Liver (tissue), 9 donors: ENCODE data around the gene ACSL6. TPM values are rescaled to one million over a fixed set of nuclear protein-coding genes. Genes with fewer than 3 reads are reported as not detected.

Experiments
- DNase-seq: peaks from one replicate; pipeline ENCODE4 v3.0.0-alpha.2; 2017; ENCODE audit warnings: low spot score
- H3K27ac ChIP-seq, 2 donors: one replicate each; pipeline ENCODE4 v1.7.0; 2013; ENCODE audit warnings: inconsistent platforms in 2 of 2, low read length in 2 of 2, control low read depth in 1 of 2, low read depth in 1 of 2, mild to moderate bottlenecking in 1 of 2
- H3K27me3 ChIP-seq, 4 donors: one replicate each; pipeline versions ENCODE4 v1.6.1 to v1.7.0; 2013; ENCODE audit warnings: low read length in 3 of 4, inconsistent platforms in 1 of 4, mild to moderate bottlenecking in 1 of 4, moderate library complexity in 1 of 4; ENCODE audit not compliant: control insufficient read depth in 4 of 4, insufficient read depth in 4 of 4
- H3K36me3 ChIP-seq, 4 donors: one replicate each; pipeline versions ENCODE4 v1.6.1 to v1.7.0; 2013; ENCODE audit warnings: low read length in 3 of 4, mild to moderate bottlenecking in 3 of 4, low read depth in 1 of 4, moderate library complexity in 1 of 4; ENCODE audit not compliant: control insufficient read depth in 4 of 4, insufficient read depth in 3 of 4
- H3K4me1 ChIP-seq, 4 donors: one replicate each; pipeline versions ENCODE4 v1.6.1 to v1.7.0; 2013; ENCODE audit warnings: low read length in 3 of 4, mild to moderate bottlenecking in 3 of 4, moderate library complexity in 1 of 4; ENCODE audit not compliant: control insufficient read depth in 4 of 4, insufficient read depth in 4 of 4
- H3K4me3 ChIP-seq, 3 donors: one replicate each; pipeline versions ENCODE4 v1.6.1 to v1.7.0; 2013; ENCODE audit warnings: low read length in 3 of 3, control low read depth in 1 of 3, low read depth in 1 of 3, mild to moderate bottlenecking in 1 of 3
- H3K9ac ChIP-seq, 2 donors: one replicate each; pipeline ENCODE4 v1.7.0; 2013; ENCODE audit warnings: low read length in 2 of 2, mild to moderate bottlenecking in 2 of 2, moderate library complexity in 2 of 2, control low read depth in 1 of 2, low read depth in 1 of 2
- H3K9me3 ChIP-seq, 4 donors: one replicate each; pipeline versions ENCODE4 v1.6.1 to v1.7.0; 2013; ENCODE audit warnings: low read length in 3 of 4; ENCODE audit not compliant: control insufficient read depth in 4 of 4
- EGR1 ChIP-seq, 2 donors: IDR thresholded peaks; 2 replicates each; pipeline ENCODE4 v1.6.1; 2016 to 2018; ENCODE audit warnings: antibody characterized with exemption in 2 of 2, low read depth in 2 of 2
- FOXA1 ChIP-seq: IDR thresholded peaks from 2 replicates; pipeline ENCODE4 v1.6.1; 2016; ENCODE audit warnings: antibody characterized with exemption
- FOXA2 ChIP-seq: IDR thresholded peaks from 2 replicates; pipeline ENCODE4 v1.6.1; 2016; ENCODE audit warnings: antibody characterized with exemption
- GABPA ChIP-seq, 2 donors: IDR thresholded peaks in 1 of 2; conservative IDR thresholded peaks in 1 of 2; 2 replicates each; pipeline ENCODE4 v1.6.1; 2016; ENCODE audit warnings: antibody characterized with exemption in 2 of 2, mild to moderate bottlenecking in 1 of 2, moderate library complexity in 1 of 2
- HNF4A ChIP-seq, 2 donors: conservative IDR thresholded peaks; 2 replicates each; pipeline ENCODE4 v1.6.1; 2016; ENCODE audit warnings: antibody characterized with exemption in 2 of 2, mild to moderate bottlenecking in 2 of 2
- JUND ChIP-seq, 2 donors: IDR thresholded peaks; 2 replicates each; pipeline ENCODE4 v1.6.1; 2016; ENCODE audit warnings: antibody characterized with exemption in 2 of 2
- RAD21 ChIP-seq, 2 donors: IDR thresholded peaks; 2 replicates each; pipeline ENCODE4 v1.6.1; 2016; ENCODE audit warnings: antibody characterized with exemption in 2 of 2, mild to moderate bottlenecking in 2 of 2
- RXRA ChIP-seq, 2 donors: IDR thresholded peaks; 2 replicates each; pipeline ENCODE4 v1.6.1; 2017 to 2018; ENCODE audit warnings: antibody characterized with exemption in 2 of 2, mild to moderate bottlenecking in 1 of 2
- SP1 ChIP-seq: IDR thresholded peaks from 2 replicates; pipeline ENCODE4 v1.6.1; 2018; ENCODE audit warnings: antibody characterized with exemption, mild to moderate bottlenecking
- YY1 ChIP-seq: IDR thresholded peaks from 2 replicates; pipeline ENCODE4 v1.6.1; 2016; ENCODE audit warnings: antibody characterized with exemption, mild to moderate bottlenecking
- WGBS: extraction: QIAGEN DNeasy Blood & Tissue Kit; methylation state at CpG from one replicate; pipeline ENCODE4 v1.1.7; 2013; 5-methylcytosine and 5-hydroxymethylcytosine counted together
- polyA plus RNA-seq, 2 donors: library from polyadenylated mRNA; stranded (reverse) in 1 of 2; unstranded in 1 of 2; fragments of 200-250 nt in 1 of 2; fragments of >200 nt in 1 of 2; fragmentation: Nextera tagmentation in 1 of 2; extraction: Ambion mirVana in 1 of 2; gene quantifications; one replicate each; pipeline versions ENCODE4 v1.2.1 to v1.2.3, GENCODE V29; 2013 to 2015
- total RNA-seq, 2 donors: library from RNA; depleted of rRNA; stranded (reverse); fragments of >200 nt; gene quantifications; one replicate each; pipeline ENCODE4 v1.2.3, GENCODE V29; 2014
- TF ChIP-seq, protein P1 (sequence below): IDR thresholded peaks from 2 replicates; pipeline ENCODE4 v1.6.1; 2016; ENCODE audit warnings: antibody characterized with exemption
- TF ChIP-seq, protein P2 (sequence below): IDR thresholded peaks from 2 replicates; pipeline ENCODE4 v1.6.1; 2016; ENCODE audit warnings: antibody characterized with exemption
- TF ChIP-seq, protein P3 (sequence below): IDR thresholded peaks from 2 replicates; pipeline ENCODE4 v1.6.1; 2016; ENCODE audit warnings: antibody characterized with exemption, mild to moderate bottlenecking
- TF ChIP-seq, protein P4 (sequence below): fragments of 150-350 bp; IDR thresholded peaks from 2 replicates; pipeline ENCODE4 v1.5.1; 2017; ENCODE audit warnings: improper control_type of control experiment, low read depth, low read length; ENCODE audit not compliant: missing input control
- TF ChIP-seq, protein P5 (sequence below): IDR thresholded peaks from 2 replicates; pipeline ENCODE4 v1.6.1; 2016; ENCODE audit warnings: antibody characterized with exemption
- donor health status: healthy.
- donor health status: healthy.
- donor health status: healthy.
- donor health status: healthy.
- donor health status: healthy.

Gene ACSL6
- total and polyA plus RNA-seq, 4 donors, result 0.89 to 129 (median 4.6) TPM

DNA sequence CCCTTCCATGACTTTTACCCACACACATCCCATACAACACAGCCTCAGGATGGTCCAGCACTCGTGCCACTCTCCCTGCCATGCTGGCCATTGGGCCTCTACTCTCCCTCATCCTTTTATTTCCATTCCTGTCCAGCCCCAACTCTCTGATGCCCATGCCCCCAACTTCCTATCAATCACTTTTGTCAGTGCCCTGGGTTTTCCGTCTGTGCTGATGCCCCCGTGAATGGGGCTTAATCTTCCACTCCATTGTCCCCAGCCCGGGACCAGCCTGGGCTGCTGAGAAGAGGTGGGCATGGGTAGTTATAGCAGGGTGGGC lies 12.6 kb upstream of the ACSL6 start:
- Histone ChIP-seq H3K27me3 (no peaks in the 10 kb centered on the region), H3K36me3 (no peaks in the 10 kb centered on the region), H3K27ac (no peak overlapping the region), H3K4me1 (no peaks in the 10 kb centered on the region), H3K4me3 (no peak overlapping the region), H3K9ac (no peak overlapping the region), H3K9me3 (no peaks in the 10 kb centered on the region)
- WGBS, result 78% methylated on average over 4 of the region's 4 CpGs
- DNase-seq, result no peak
- TF ChIP-seq EGR1 (IDR thresholded peaks at IDR 0.05; ENCODE audit: low read depth in 2 of 2) (no peak), YY1 (no peak), FOXA2 (no peak), GABPA (IDR thresholded peaks at IDR 0.05 in 1 of 2, conservative IDR thresholded peaks at IDR 0.05 in 1 of 2) (no peak), RAD21 (IDR thresholded peaks at IDR 0.05) (no peak), RXRA (IDR thresholded peaks at IDR 0.05) (no peak), JUND (IDR thresholded peaks at IDR 0.05) (no peak), HNF4A (conservative IDR thresholded peaks at IDR 0.05) (no peak), FOXA1 (no peak), SP1 (no peak)
- TF ChIP-seq, protein P1, sequence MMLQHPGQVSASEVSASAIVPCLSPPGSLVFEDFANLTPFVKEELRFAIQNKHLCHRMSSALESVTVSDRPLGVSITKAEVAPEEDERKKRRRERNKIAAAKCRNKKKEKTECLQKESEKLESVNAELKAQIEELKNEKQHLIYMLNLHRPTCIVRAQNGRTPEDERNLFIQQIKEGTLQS, result no peak
- TF ChIP-seq, protein P2, sequence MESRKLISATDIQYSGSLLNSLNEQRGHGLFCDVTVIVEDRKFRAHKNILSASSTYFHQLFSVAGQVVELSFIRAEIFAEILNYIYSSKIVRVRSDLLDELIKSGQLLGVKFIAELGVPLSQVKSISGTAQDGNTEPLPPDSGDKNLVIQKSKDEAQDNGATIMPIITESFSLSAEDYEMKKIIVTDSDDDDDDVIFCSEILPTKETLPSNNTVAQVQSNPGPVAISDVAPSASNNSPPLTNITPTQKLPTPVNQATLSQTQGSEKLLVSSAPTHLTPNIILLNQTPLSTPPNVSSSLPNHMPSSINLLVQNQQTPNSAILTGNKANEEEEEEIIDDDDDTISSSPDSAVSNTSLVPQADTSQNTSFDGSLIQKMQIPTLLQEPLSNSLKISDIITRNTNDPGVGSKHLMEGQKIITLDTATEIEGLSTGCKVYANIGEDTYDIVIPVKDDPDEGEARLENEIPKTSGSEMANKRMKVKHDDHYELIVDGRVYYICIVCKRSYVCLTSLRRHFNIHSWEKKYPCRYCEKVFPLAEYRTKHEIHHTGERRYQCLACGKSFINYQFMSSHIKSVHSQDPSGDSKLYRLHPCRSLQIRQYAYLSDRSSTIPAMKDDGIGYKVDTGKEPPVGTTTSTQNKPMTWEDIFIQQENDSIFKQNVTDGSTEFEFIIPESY, result no peak
- TF ChIP-seq, protein P3, sequence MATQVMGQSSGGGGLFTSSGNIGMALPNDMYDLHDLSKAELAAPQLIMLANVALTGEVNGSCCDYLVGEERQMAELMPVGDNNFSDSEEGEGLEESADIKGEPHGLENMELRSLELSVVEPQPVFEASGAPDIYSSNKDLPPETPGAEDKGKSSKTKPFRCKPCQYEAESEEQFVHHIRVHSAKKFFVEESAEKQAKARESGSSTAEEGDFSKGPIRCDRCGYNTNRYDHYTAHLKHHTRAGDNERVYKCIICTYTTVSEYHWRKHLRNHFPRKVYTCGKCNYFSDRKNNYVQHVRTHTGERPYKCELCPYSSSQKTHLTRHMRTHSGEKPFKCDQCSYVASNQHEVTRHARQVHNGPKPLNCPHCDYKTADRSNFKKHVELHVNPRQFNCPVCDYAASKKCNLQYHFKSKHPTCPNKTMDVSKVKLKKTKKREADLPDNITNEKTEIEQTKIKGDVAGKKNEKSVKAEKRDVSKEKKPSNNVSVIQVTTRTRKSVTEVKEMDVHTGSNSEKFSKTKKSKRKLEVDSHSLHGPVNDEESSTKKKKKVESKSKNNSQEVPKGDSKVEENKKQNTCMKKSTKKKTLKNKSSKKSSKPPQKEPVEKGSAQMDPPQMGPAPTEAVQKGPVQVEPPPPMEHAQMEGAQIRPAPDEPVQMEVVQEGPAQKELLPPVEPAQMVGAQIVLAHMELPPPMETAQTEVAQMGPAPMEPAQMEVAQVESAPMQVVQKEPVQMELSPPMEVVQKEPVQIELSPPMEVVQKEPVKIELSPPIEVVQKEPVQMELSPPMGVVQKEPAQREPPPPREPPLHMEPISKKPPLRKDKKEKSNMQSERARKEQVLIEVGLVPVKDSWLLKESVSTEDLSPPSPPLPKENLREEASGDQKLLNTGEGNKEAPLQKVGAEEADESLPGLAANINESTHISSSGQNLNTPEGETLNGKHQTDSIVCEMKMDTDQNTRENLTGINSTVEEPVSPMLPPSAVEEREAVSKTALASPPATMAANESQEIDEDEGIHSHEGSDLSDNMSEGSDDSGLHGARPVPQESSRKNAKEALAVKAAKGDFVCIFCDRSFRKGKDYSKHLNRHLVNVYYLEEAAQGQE, result no peak
- TF ChIP-seq, protein P4, sequence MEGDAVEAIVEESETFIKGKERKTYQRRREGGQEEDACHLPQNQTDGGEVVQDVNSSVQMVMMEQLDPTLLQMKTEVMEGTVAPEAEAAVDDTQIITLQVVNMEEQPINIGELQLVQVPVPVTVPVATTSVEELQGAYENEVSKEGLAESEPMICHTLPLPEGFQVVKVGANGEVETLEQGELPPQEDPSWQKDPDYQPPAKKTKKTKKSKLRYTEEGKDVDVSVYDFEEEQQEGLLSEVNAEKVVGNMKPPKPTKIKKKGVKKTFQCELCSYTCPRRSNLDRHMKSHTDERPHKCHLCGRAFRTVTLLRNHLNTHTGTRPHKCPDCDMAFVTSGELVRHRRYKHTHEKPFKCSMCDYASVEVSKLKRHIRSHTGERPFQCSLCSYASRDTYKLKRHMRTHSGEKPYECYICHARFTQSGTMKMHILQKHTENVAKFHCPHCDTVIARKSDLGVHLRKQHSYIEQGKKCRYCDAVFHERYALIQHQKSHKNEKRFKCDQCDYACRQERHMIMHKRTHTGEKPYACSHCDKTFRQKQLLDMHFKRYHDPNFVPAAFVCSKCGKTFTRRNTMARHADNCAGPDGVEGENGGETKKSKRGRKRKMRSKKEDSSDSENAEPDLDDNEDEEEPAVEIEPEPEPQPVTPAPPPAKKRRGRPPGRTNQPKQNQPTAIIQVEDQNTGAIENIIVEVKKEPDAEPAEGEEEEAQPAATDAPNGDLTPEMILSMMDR, result no peak

DNA sequence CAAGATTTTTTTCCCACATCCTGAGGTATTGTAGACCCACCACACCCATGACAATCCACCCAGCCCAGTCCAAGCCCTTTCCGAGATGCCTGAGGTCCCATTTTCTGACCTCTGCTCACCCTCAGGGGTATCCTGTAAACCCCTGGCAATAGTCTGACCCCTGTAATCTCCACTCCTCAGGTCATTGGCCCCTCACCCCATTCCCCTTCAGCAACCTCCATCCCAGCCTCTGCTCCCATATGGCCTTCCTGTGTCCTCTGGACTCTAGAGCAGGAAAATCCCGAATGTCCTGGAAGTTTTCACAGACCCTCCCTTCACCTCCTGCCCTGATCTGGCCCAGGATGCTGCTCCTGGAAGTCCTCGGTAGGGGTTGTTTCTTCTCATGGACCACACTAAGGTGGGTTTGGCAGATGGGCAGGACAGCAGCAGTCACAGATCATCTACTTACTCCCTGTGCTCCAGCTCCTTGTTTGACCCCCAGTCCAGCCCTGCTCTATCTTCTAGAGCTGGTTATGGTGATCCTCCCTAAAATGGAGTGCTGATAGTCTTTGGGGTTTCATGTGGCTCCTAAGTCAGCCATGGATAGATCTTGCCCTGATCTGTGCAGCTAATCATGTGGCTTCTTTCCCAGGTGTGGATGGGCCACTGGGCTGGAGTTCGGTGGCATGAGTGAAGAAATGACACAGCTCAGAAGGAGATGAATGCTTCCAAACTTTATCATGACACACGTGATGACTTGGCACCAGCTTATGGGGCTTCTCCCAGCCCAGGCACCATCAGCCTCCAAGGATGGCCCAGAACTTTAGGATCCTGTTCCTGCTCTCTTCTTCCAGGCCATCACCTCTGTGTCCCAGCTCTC lies 12.0 kb upstream of the ACSL6 start:
- H3K27ac ChIP-seq, result no peak overlapping the region
- no peak for DNase-seq

More for the DNA sequence above, 12.0 kb upstream of the ACSL6 start:
- H3K4me3 ChIP-seq, result no peak overlapping the region
- no peak overlapping the region for H3K9ac ChIP-seq
- H3K27me3 ChIP-seq, result no peaks in the 10 kb centered on the region
- WGBS, result 71% methylated on average over 5 of the region's 5 CpGs
- no peaks in the 10 kb centered on the region for H3K4me1 ChIP-seq
- H3K36me3 ChIP-seq, result no peaks in the 10 kb centered on the region
- TF ChIP-seq HNF4A (conservative IDR thresholded peaks at IDR 0.05) (no peak), SP1 (no peak)
- TF ChIP-seq, protein P4, result no peak
- TF ChIP-seq, protein P5, sequence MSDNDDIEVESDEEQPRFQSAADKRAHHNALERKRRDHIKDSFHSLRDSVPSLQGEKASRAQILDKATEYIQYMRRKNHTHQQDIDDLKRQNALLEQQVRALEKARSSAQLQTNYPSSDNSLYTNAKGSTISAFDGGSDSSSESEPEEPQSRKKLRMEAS, result no peak
- TF ChIP-seq, protein P3, result no peak
- H3K9me3 ChIP-seq, result no peaks in the 10 kb centered on the region
